HepG2 (cell line): ENCODE measurements around the gene NAT9. TPM values are rescaled to one million over a fixed set of nuclear protein-coding genes. Genes with fewer than 3 reads are reported as not detected.

Experiments
- MBNL3 ChIP-seq: fragments of 250-450 bp; sonication (Bioruptor Pico); conservative IDR thresholded peaks from 2 replicates; pipeline ENCODE4 v1.8.0; 2022; ENCODE audit warnings: mild to moderate bottlenecking, inconsistent platforms
- SP2 ChIP-seq: sonication (generic); formaldehyde crosslinking; IDR thresholded peaks from 2 replicates; pipeline ENCODE4 v1.5.1; 2020; ENCODE audit warnings: mild to moderate bottlenecking, missing genetic modification reagents
- STAG1 ChIP-seq: sonication (generic); formaldehyde crosslinking; IDR thresholded peaks from 2 replicates; pipeline ENCODE4 v1.4.0; 2020; ENCODE audit warnings: missing genetic modification reagents
- TBX2 ChIP-seq: sonication (generic); formaldehyde crosslinking; IDR thresholded peaks from 2 replicates; pipeline ENCODE4 v1.5.0; 2020; ENCODE audit warnings: missing genetic modification reagents, mild to moderate bottlenecking, borderline replicate concordance
- THAP9 ChIP-seq: sonication (generic); formaldehyde crosslinking; IDR thresholded peaks from 2 replicates; pipeline ENCODE4; 2020; ENCODE audit warnings: missing genetic modification reagents, mild to moderate bottlenecking, borderline replicate concordance
- TSC22D2 ChIP-seq: sonication (generic); formaldehyde crosslinking; IDR thresholded peaks from 2 replicates; pipeline ENCODE4 v1.5.1; 2020; ENCODE audit warnings: missing genetic modification reagents, mild to moderate bottlenecking, borderline replicate concordance
- ZNF720 ChIP-seq: sonication (generic); formaldehyde crosslinking; IDR thresholded peaks from 2 replicates; pipeline ENCODE4 v1.4.0; 2020; ENCODE audit warnings: missing genetic modification reagents
- ZNF83 ChIP-seq: sonication (generic); formaldehyde crosslinking; IDR thresholded peaks from 2 replicates; pipeline ENCODE4 v1.4.0; 2020; ENCODE audit warnings: missing genetic modification reagents, mild to moderate bottlenecking, borderline replicate concordance
- polyA plus RNA-seq, 8 experiments: library from polyadenylated mRNA; depleted of rRNA in 3 of 8; stranded (reverse) in 7 of 8; unstranded in 1 of 8; fragments of >200 nt; fragmentation: Illumina TruSeq in 4 of 8; extraction: Trizol in 4 of 8; gene quantifications; 2 replicates each; pipeline versions ENCODE4 v1.2.1 to v1.2.3, GENCODE V29; 2011 to 2016; ENCODE audit warnings: low read depth in 4 of 8, missing spikeins in 1 of 8, mixed read lengths in 1 of 8; ENCODE audit not compliant: insufficient read depth in 1 of 8
- total RNA-seq, 5 experiments: library from RNA; depleted of rRNA; stranded (reverse); fragments of >200 nt; fragmentation: Illumina TruSeq; extraction: Trizol; gene quantifications; 2 replicates each; pipeline ENCODE4 v1.2.3, GENCODE V29; 2016; ENCODE audit warnings: low read depth in 1 of 5
- TF ChIP-seq, protein P1 (sequence below): sonication (generic); formaldehyde crosslinking; IDR thresholded peaks from 2 replicates; pipeline ENCODE4 v1.4.0; 2020; ENCODE audit warnings: low read depth, missing genetic modification reagents
- TF ChIP-seq, protein P2 (sequence below): sonication (generic); formaldehyde crosslinking; IDR thresholded peaks from 2 replicates; pipeline ENCODE4 v1.8.1; 2023; ENCODE audit warnings: missing genetic modification reagents, mild to moderate bottlenecking, borderline replicate concordance
- TF ChIP-seq, protein P3 (sequence below): sonication (generic); formaldehyde crosslinking; IDR thresholded peaks from 2 replicates; pipeline ENCODE4 v1.4.0; 2020; ENCODE audit warnings: missing genetic modification reagents
- TF ChIP-seq, protein P4 (sequence below): sonication (generic); formaldehyde crosslinking; IDR thresholded peaks from 2 replicates; pipeline ENCODE4 v1.5.0; 2020; ENCODE audit warnings: missing genetic modification reagents, mild to moderate bottlenecking, borderline replicate concordance
- TF ChIP-seq, protein P5 (sequence below): sonication (generic); formaldehyde crosslinking; IDR thresholded peaks from 2 replicates; pipeline ENCODE4 v1.9.0; 2021; ENCODE audit warnings: missing genetic modification reagents, borderline replicate concordance

The NAT9 gene
- total and polyA plus RNA-seq, 2 of the 13 experiments (the other 11 are each of a cell fraction or from before 2014, with no cell fraction given), result 39.7 to 44.2 TPM

DNA sequence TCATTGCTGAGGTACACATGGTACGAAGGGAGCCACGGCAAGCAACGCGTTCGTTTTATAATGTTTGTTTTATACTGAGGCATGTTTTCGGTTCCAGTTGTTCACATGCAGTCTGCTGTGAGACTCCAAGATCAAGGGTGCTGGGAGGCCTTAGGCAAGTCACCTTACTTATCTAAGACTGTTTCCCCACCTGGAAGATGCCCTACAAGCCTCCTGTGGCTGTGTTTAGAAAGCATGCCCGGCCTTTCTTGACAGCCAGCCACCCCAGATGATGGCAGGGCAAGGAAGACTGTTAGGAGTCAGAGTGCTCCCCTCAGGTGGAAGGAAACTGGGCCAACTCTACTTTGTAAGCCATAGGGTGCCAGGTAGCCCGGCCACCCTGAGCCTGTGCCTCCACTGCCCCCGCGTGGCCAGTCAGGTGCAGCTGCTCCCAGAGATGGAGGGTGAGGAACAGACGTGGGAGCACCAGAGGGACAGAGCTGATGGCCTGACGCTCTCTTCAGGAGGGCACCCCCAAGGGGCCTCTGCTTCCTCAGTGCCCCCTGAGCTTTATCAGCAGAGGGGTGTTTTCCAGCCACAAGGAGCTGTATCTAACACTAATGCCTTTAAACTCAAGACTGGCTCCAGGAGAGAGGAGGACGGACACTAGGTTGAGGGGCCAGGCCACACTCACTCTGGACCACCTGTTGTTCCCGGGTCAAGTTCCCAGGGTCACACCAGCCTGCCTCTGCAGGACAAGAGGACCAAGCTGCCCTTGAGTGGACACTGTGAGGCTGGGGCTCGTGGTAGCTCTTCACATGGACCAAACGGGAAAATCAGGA lies 5.4 kb downstream of the NAT9 start (continued):
- TF ChIP-seq, protein P1, sequence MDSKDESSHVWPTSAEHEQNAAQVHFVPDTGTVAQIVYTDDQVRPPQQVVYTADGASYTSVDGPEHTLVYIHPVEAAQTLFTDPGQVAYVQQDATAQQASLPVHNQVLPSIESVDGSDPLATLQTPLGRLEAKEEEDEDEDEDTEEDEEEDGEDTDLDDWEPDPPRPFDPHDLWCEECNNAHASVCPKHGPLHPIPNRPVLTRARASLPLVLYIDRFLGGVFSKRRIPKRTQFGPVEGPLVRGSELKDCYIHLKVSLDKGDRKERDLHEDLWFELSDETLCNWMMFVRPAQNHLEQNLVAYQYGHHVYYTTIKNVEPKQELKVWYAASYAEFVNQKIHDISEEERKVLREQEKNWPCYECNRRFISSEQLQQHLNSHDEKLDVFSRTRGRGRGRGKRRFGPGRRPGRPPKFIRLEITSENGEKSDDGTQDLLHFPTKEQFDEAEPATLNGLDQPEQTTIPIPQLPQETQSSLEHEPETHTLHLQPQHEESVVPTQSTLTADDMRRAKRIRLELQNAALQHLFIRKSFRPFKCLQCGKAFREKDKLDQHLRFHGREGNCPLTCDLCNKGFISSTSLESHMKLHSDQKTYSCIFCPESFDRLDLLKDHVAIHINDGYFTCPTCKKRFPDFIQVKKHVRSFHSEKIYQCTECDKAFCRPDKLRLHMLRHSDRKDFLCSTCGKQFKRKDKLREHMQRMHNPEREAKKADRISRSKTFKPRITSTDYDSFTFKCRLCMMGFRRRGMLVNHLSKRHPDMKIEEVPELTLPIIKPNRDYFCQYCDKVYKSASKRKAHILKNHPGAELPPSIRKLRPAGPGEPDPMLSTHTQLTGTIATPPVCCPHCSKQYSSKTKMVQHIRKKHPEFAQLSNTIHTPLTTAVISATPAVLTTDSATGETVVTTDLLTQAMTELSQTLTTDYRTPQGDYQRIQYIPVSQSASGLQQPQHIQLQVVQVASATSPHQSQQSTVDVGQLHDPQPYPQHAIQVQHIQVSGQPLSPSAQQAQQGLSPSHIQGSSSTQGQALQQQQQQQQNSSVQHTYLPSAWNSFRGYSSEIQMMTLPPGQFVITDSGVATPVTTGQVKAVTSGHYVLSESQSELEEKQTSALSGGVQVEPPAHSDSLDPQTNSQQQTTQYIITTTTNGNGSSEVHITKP (CRISPR knock-in tag), result peak; percentile 69; the same call in 1 of the 2 replicates
- TF ChIP-seq STAG1 (CRISPR knock-in tag) (peak; percentile 99), ZNF83 (CRISPR knock-in tag) (0 out of 2 replicates have a peak, but pooled peaks have one; percentile 42), SP2 (CRISPR knock-in tag) (no peak), ZNF720 (CRISPR knock-in tag) (no peak), MBNL3 (CRISPR knock-in tag) (0 out of 2 replicates have a peak, but pooled peaks have one; percentile 12), THAP9 (CRISPR knock-in tag) (no peak), TSC22D2 (CRISPR knock-in tag) (no peak), TBX2 (peak; percentile 68)
- TF ChIP-seq, protein P2, sequence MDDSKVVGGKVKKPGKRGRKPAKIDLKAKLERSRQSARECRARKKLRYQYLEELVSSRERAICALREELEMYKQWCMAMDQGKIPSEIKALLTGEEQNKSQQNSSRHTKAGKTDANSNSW (CRISPR knock-in tag), result no peak
- TF ChIP-seq, protein P3, sequence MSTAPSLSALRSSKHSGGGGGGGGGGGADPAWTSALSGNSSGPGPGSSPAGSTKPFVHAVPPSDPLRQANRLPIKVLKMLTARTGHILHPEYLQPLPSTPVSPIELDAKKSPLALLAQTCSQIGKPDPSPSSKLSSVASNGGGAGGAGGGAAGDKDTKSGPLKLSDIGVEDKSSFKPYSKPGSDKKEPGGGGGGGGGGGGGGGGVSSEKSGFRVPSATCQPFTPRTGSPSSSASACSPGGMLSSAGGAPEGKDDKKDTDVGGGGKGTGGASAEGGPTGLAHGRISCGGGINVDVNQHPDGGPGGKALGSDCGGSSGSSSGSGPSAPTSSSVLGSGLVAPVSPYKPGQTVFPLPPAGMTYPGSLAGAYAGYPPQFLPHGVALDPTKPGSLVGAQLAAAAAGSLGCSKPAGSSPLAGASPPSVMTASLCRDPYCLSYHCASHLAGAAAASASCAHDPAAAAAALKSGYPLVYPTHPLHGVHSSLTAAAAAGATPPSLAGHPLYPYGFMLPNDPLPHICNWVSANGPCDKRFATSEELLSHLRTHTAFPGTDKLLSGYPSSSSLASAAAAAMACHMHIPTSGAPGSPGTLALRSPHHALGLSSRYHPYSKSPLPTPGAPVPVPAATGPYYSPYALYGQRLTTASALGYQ (CRISPR knock-in tag), result no peak
- TF ChIP-seq, protein P4, sequence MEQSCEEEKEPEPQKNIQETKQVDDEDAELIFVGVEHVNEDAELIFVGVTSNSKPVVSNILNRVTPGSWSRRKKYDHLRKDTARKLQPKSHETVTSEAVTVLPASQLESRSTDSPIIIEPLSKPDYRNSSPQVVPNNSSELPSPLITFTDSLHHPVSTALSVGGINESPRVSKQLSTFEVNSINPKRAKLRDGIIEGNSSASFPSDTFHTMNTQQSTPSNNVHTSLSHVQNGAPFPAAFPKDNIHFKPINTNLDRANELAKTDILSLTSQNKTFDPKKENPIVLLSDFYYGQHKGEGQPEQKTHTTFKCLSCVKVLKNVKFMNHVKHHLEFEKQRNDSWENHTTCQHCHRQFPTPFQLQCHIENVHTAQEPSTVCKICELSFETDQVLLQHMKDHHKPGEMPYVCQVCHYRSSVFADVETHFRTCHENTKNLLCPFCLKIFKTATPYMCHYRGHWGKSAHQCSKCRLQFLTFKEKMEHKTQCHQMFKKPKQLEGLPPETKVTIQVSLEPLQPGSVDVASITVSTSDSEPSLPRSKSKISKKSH, result no peak
- TF ChIP-seq, protein P5, sequence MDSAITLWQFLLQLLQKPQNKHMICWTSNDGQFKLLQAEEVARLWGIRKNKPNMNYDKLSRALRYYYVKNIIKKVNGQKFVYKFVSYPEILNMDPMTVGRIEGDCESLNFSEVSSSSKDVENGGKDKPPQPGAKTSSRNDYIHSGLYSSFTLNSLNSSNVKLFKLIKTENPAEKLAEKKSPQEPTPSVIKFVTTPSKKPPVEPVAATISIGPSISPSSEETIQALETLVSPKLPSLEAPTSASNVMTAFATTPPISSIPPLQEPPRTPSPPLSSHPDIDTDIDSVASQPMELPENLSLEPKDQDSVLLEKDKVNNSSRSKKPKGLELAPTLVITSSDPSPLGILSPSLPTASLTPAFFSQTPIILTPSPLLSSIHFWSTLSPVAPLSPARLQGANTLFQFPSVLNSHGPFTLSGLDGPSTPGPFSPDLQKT (CRISPR knock-in tag), result no peak
